NCI-H1417 treated with DMSO at 0.1 percent for 48 hours (cell line): ENCODE measurements around the gene CLMN.
A peak's percentile ranks its signal among the peaks of the same experiment; 100 is the strongest.

Experiments used
- DNase-seq: peaks from one replicate; lab custom pipeline; 2025; lab: John Stamatoyannopoulos, UW

CLMN gene

DNA sequence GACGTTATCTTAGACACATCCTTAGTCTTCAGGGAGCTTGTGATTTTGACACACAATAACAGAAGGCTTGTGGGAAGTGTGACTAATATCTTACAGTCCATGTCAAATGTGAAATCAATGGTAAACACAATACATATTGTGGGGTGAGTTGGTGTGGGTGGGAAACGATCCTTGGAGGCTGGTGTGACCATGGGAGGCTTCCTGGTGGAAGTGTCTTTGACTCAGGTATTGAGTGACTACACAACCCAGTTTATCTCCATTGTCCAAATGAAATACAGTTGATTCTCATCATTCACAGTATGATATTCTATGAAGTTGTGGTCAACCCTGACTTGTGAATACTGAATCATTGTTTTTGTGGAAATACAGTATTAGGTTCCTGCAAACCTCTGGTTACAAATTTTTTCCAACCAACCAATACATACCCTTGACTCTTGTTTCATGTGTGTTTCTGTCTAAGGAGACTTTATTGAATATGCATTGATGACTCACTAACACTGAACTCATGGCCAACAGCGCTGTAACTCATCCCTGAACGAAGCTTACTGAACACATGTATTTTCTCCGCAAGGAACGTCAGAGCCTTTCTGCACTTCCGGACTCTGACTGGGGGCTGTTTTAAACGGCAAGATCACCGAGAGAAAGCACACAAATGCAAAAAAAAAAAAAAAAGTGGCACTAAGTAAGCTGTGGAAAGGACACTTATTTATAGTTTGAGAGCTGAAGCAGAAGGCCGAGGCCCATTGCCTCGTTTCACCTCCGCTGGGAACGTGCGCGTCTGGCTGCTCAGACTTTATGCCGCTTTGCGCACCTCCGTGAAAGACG lies 59.0 kb downstream of the CLMN start:
- DNase-seq: no peak

DNA sequence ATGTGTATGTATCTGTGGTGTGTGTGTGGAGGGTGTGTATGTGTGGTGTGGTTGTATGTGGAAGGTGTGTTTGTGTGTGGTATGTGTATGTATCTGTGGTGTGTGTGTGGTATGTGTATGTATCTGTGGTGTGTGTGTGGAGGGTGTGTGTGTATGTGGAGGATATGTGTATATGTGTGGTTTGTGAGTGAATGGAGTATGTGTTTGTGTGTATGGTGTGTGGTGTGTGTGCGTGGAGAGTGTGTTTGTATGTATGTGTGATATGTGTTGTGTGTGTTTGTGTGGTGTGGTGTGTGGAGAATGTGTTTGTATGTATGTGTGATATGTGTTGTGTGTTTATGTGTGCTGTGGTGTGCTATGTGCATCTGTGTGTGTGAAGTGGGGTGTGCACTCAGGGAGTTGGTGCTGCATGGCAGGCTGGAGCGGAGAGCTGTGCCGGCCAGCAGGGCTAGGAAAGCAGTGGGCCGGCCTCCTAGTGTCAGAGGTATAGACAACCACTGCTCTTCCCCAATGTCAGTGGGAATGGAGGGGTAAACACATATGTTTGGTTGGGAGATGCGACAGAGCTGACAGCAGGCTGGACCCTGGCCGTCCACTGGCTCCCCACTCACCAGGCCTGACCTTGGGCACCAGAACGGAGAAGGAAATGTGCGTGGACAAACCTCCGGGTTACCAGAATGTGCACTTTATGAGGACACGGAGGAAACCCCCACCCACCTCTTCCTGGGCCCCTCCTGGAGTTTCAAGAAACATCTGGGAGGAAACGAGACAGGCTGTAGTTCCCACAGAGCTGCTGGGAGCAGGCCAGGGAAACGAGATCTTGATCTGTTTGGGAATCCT lies 60.7 kb downstream of the CLMN start:
- DNase-seq: no peak

DNA sequence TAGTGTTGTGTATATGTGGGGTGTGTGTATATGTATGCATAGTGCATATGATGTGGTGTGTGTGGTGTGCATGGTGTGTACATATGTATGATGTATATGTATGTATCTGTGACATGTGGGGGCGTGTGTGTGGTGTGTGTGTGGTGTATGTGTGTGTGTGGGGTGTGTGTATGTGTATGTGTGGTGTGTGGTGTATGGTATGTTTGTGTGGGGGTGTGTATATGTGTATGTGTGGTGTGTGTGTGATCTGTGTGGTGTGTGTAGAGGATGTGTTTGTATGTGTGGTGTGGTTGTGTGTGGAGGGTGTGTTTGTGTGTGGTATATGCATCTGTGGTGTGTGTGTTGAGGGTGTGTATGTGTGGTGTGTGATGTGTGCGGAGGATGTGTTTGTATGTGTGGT lies 61.6 kb downstream of the CLMN start:
- DNase-seq: no peak

DNA sequence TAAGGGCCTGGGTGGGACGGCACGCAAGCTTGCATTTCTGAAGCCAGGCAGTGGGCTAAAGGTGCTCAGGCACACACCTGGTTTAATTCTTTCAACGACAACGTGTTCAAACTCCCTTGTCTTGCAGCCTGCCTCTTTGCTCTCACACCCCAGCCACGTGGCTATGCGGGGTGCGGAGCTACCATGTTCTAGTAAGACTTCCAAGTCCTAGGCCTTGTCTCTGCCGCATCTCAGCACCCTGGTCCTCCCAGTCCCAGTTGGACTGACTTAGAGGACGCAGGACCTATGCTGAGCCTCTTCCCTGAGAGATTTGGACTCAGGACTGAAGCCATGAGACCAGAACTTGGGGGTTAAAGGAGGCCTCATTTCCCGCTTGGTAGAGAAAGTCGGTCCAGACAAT lies 62.2 kb downstream of the CLMN start:
- DNase-seq: no peak

DNA sequence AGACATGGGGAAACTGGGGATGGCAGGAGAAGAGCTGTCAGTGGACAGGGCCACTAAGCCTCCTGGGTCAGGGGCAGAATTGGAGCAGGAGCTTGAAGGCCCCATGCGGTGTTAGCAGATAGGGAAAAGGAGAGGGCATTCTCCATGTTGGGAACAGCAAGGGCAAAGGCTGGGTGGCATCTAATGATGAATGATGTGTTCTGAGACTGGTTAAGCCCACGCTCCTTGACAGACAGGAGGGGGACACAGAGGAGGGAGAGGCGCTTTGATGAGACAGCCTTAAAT lies 63.0 kb downstream of the CLMN start:
- no peak for DNase-seq

DNA sequence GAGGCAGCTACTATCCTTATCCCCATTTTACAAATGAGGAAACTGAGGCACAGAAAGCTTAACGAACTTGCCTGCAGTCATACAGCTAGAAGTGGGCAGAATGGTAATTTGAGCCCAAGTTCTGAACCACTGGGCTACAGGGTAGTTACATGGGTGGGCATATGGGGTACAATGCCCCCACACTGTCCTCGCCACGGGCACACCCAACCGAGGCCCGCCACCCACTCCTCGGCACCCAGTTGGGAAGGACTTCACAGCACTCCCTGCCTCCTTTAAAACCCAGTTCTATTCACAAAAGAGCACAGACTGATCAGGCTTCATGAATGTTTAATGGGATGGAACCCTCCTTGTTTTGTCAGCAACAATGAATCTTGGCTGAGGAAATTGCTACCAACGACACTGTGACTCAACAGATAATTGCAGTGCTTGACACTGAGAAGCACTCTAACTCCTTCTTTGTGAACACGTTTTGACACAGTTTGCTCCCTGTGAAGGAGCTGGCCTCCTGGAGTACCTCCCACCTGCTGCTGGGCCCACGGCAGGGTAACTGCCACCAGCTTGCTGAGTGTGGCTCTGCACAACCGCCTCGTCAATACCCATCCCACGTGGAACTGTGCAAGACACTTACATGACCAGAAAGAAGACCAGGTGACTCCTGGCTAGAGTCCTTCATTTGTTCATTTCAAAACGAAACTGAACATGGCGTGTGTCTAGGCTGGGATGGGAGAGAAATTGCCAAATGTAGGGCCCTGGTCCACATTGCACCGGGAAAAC lies 63.5 kb downstream of the CLMN start:
- DNase-seq: peak; percentile 85

DNA sequence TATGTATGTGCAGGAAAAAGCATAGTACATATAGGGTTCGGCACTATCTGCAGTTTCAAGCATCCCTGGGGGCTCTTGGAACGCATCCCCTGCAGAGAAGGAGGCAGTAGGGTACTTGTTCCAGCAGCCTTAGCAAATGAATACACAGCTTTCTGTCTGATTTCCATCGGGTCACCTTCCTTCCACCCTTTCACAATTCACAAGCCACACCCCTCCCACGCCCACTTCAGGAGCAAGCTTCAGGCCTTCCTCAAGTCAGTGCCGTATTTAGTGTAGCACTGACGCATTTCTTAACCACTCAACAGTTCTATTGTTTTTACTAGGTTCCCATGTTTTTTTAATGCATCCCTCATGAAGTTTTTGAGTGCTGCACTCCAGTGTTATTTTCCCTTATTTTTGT lies 64.2 kb downstream of the CLMN start:
- peak; percentile 47 for DNase-seq

DNA sequence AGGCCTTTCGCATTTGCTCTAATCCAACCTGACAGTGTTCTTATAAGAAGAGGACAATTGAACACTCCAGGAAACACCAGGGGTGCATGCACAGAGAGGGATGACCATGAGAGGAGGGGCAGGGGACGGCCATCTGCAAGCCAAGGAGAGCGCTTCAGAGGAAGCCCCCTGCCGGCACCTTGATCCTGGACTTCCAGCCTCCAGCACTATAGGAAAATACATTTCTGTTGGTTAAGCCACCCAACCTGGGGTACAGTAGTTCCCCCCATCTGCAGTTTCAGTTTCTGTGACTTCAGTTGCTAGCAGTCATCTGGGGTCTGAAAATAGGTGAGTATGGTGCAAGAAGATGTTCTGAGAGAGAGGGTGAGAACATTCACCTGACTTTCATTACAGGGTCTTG lies 64.7 kb downstream of the CLMN start:
- DNase-seq: no peak

DNA sequence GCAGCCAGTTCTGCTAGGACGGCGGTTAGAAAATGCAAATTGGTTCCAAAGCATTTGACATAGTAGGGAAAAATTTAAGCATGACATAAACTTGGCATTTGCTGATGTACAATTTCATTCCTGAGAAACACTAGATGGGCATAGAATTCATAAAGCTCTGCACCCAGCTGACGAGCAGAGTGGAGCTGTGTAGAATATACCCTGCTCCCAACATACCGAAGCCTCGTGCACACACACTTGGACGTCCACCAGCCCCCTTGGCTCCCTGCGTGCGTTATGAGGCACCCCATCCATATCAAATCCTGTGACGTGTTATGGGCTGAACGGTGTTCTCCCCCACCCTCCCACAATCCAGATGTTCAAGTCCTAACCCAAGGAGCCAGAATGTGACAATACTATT lies 65.4 kb downstream of the CLMN start:
- DNase-seq: no peak

DNA sequence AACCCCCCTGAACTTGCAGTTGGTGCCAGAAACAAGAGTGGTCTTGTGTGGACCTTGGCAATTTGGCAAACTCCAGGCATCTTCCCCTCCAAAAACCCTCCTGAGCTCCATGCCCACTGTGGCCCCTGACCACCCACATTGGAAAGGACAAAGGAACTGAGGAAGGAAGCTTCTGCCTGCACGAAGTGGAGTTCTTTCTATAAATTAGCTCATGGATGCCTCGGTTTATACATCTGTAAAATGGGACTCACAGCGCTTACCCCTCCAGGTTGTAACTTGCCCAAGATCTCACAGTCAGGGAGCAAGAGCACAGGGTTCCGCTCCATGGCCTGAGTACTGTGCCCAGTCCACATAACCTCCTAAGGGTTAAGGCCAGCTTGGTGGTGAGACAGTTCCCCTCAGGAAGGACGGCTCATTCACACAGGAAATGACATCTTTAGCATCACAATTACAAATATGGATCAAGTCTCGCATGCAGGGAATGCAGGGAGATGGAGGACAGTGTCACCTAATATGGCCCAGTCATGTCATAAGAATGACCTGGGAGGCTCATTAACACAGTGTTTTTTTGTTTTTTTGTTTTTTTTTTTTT lies 66.6 kb downstream of the CLMN start:
- DNase-seq: no peak

DNA sequence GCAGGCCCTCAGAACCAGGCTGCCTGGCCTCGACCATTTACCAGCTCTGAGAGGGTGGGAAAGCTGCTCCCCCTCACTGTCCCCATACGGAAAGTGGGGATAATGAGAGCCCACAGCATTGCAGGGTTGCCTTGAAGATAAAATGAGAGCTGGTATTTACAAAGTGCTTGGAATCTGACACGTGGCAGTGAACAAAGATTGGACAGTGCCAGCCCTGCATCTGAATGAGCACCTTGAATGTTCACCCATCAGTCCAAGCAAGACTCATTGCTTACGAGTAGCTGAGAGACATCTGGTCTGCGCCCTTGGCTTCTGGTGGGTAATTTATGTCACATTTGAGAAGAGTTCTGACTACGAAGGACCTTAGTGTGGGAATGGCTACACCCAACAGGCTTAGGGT lies 67.5 kb downstream of the CLMN start:
- DNase-seq: no peak

DNA sequence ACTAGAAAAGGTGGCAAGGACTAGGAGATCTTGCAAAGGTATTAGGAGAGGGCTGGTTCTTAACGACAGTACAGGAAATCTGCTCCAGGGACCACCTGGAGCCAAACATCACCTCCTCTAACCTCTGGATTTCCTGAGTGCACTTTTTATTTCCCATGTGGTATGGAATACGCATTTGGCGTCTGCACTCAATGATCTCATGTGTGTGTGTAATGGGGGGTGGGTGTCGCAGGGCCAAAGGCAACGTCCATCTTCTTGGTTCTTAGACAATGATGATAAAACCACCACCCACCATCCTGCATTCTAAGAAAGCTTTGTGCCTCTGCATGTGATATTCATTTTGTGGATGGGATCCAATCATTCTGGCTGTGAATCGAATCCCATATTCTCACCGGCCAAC lies 68.8 kb downstream of the CLMN start:
- DNase-seq: no peak

DNA sequence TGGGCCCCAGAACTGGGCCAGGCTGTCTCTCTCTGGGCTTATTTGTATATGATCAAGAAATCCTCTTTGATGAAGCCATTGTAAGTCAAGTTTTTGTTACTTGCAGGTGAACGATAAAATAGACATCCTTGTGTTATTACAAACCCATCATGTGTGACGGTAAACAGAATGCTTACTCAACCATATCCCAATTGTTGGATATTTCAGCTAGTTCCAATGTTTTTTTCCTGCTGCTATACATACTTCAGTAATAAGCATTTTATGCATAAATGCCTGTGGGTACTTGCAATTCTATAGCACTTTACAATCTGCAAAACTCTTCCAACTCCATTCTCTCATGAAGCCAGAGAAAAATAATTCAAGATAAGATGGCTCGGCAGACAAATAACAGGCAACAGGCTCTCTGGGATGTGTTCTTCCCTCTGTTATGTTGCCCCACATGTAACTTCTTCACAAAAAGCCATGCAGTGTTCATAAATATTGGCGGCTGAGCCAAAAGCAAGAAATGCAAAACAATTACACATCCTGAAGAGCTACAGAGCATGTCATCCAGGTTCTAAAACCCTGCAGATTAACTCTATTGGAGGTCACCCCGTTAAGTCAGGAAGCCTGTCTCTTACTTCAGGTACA lies 69.5 kb downstream of the CLMN start:
- no peak for DNase-seq

DNA sequence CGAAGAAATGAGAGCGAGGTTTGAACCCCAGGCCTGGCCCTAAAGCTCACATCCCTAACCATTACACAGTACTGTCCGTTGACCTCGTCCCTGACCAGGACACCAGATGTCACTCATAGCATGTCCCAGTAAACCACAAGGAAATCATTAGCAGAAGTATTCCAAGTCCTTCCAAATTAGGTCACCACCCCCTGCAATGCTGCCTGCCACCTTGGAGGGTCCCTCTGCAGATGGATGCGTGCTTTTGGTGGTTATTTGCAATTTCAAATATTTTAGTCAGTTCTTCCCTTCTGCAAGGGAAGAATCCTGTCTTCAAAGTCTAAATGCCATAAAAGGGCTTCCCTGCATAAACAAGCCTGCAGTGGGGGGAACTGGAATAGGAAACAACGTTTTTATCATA lies 71.3 kb downstream of the CLMN start:
- DNase-seq: no peak

DNA sequence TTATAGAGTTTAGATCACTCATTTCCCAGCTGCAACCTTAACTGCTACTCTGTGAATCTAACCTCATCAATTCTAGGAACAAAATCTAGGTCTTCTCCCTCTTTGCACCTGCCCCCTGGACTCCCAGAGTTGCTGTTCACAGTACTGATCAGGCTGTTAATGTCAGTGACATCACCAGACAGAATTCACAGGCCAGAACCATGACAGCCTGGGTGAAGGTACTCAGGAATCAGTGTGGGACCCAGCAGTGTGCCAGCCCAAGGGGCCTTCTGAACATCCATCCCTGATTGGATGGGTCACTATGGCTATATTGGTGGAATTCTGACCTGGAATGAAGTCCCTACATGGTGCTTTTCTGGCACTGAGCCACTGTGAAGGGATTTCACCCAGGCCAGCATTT lies 72.8 kb downstream of the CLMN start:
- DNase-seq: no peak

DNA sequence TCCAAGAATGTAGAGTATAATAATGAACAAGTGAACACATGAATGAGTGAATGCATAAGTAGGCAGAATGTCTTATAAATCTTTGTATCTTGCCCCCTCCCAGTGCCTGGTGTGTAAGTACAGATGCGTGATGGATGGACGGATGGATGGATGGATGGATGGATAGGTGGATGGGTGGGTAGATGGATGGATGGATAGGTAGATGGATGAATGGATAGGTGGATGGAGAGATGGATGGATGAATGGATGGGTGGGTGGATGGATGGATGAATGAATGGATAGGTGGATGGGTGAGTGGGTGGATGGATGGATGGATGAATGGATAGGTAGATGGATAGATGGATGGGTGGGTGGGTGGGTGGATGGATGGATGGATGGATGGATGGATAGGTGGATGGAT lies 74.4 kb downstream of the CLMN start:
- no peak for DNase-seq

DNA sequence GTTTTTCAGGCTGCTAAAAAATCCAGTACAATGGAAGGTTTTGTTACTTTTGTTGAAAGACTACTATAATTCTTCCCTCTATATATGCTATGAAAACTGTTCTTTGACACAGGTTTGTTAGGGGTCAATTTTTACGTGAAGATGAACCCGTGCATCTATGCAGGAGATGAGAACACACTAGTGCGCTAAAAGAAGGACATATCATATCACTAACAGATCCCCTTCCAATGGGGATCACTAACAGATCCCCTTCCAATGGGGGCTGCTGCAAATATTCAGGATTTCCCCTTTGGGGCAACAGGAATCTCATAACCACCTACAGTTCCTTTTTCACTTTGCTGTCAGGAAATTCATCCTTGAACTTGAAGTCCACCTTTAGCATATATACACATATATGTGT lies 75.1 kb downstream of the CLMN start:
- DNase-seq: no peak

DNA sequence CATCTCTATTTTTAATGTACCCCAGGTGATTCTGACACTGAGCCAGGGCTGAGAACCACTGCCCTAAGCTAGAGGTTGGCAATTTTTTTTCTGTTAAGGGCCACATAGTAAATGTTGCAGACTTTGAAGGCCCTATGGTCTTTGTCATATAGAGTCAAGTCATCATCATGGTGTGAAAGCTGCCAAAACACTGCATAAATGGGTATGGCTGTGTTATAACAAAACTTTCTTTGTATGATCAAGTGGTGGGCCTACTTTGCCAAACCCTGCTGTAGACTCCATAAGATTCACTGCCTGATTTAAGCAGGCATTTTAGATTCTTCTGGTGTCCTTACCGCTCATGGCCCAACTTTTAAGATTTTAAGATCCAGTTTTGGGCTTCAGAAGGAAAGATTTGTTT lies 76.8 kb downstream of the CLMN start:
- DNase-seq: no peak

DNA sequence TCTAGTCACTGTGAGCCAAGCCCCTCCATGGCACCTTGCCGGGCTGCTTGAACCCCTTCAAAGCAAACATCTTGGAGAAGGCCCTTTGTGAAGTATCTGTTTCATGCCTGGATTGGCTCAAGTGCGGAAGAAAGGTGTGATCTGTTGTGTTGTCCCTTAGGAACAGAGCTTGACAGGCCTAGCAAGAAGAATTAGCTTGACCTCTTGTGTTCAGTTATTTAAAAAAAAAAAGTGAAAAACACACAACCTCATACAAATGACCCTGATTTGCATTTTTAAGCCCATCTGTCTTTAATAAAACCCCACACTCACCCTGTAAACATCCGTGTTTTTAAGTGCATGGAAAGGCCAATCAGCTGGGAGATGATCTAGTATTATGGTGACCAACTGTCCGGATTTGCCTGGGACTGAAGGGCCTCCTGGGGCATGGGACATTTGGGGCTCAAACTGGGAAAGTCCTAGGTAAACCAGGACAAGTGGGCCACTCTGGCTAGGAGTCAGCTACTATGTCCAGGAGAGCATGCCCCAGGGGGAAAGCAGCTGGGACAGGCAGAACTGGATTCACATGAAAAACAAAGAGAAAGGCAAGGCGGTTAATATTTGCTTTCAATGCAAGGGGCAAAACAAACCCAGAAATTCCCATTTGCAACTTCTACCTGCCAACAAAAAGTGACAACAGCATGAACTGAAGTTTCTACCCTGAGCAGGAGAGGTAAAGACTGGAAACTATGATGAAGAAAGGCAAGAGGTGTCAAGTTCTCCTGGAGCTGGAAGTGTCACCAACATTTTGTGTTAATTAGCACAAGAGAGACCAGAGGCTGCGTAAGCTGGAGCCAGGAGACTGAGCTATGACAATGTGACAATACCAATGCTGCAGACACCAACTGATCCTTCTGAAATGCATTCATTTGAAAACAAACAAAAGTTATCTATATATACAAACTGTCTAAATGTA lies 78.6 kb downstream of the CLMN start:
- no peak for DNase-seq

DNA sequence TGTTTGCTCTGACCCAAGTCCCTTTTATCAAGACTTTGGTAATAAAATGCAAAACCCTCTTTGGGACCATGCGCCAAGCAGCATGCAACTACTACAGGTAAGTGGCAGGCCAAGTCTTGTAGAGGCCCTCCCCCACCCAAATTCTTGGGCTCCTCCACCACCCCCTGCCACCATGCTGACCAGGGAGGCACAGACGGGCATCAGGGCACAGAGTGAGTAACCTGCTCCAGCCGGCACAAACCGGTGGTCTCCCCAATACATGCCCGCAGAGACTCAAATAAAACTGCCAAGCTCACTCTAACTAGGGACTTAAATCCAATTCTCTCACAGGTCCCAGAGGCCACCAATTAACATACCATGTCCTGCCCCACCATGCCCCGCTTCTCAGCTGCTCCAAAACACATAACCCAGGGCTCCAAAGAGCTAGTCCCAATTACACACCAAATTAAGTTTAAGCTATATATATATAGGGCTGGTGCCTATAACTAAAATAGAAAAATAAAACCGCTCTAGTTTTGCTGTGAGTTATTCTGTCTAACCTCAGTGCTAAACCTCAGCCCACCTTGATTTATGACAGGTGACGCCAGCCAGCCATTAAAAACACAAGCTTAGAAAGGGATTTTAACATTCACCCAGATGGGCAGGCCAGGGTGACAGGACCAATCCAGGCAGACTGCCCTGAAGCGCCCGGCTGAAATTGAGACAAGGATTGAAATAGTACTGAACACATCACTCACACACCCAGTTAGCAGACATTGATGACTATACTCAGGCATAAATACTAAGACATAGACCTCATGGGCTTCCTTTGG lies 81.0 kb downstream of the CLMN start:
- DNase-seq: no peak
